Jurkat, Clone E6-1 (cell line): ENCODE data around the gene LRBA.

ENCODE experiments used
- DNase-seq: peaks from one replicate; pipeline ENCODE4 v3.0.0-alpha.2; 2011; ENCODE audit warnings: low read depth, low spot score
- H3K4me3 ChIP-seq: 2 replicates; pipeline ENCODE4 v1.5.1; 2011; ENCODE audit warnings: mild to moderate bottlenecking, low read length, control low read depth, moderate library complexity

LRBA gene

DNA sequence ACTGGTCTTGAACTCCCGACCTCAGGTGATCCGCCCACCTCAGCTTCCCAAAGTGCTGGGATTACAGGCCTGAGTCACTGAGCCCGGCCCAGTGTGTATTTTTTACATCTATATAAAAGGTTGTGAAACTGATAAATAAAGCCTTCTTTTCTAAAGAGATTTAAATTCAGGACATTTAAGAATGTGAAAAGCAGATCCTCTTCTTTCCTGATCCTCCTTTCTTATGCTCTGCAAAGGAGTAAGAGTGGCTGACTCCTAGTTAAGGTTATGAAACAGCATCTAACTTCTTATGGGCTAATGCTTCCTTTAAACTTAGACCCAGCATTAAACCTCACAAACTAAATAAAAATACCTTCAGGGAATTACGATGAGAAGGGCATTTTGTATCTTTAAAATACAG lies 630.8 kb downstream of the LRBA start:
- no peak for DNase-seq
- H3K4me3 ChIP-seq: no peak overlapping the region

- no peak overlapping the region for H3K4me3 ChIP-seq
- no peak for DNase-seq
Observed at GRCh38 chr4:150382028-150382427, 633.1 kb downstream of the LRBA start.

- H3K4me3 ChIP-seq: no peak overlapping the region
- no peak for DNase-seq
Observed at GRCh38 chr4:150381609-150382008, 633.5 kb downstream of the LRBA start.

DNA sequence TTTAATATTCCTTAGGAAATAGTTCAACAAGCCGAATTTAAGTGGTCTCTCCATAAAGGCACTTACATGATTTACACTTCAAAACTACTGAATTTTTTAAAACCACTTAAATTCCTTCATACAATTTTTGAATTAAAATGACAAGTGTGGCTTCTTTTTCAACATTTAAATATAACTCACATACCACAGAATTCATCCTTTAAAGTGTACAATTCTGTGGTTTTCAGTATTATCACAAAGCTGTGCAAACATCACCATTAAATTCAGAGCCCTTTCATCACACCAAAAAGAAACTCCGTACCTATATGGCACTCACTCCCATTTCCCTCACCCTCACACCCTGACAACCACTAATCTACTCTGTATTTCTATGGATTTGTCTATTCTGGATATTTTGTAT lies 634.0 kb downstream of the LRBA start:
- no peak overlapping the region for H3K4me3 ChIP-seq
- no peak for DNase-seq

DNA sequence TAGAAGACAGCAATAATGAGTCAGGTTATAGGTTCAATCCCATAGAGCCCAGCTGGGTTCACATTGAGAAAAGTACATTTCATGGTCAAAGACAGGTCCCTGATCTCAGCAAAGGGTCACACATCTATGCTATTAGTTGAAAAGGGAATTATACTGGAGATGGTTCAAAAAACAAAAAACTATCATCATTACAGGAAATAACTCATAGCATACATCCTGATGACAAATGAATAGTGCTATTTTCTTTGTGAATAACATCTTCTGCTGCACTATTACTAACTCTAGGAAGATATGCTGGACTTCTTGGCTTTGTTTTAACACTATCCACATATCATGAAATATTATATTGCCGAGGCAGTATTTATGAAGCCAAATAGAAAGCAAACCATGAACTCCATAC lies 635.6 kb downstream of the LRBA start:
- H3K4me3 ChIP-seq: no peak overlapping the region
- no peak for DNase-seq

- H3K4me3 ChIP-seq: no peak overlapping the region
- DNase-seq: no peak
Observed at GRCh38 chr4:150375025-150375424, 640.1 kb downstream of the LRBA start.

- no peak for DNase-seq
- H3K4me3 ChIP-seq: no peak overlapping the region
Observed at GRCh38 chr4:150371869-150372268, 643.2 kb downstream of the LRBA start.

DNA sequence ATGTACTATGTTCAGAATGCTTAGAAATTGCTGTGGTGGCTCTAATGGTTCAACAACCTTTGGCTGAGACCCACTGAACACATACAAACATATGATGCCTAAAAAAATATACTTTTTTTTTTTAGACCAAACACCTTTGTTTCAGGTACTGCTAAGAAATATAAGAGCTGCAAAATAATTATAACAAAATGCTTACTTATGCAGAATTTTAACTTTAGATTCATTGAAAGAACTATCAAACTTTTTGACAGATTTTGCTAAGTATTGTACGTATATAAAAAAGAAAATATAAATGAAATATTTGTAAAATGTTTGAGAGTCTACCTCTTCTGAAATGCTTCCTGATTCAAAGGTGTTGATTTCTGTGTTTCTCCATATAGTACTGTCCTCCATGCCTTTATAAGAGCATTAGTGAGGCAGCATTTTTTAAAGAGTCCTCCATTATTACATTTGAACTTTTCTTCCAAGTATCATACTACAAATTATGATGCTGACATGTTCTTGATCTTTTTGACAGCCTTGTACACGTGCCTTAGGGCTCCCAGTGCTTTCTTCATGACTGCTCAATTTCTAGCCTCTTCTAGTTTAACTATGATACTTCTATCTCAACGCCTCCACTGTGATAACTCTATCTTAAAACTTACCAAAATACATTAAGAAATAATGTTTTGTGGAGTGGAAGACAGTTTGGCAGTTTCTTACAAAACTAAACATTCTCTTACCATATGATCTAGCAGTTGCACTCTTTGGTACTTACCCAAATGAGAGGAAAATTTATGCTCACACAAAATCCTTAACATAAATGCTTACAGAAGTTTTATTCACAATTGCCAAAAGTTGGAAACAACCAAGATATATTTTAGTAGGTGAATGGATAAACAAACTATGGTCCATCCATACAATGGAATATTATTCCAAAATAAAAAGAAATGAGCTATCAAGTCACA lies 645.4 kb downstream of the LRBA start:
- DNase-seq: no peak

DNA sequence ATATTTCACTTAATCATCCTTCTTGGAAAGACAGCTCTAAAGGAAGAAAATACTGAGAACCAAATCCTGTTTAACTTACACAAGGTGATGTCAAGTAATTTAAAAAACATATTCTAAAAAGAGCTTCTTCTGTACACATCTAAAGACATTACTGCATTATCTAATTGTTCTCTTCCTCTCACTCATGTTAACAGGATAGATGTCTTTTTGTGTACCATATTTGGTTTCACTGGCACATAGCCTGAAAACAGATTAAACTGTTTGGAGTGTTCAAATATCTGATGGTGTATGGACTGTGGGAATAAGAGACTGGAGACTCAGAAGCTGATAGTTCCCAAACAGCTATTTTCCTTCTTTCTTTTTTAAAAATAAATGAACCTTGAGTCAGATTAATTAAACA lies 646.4 kb downstream of the LRBA start:
- H3K4me3 ChIP-seq: no peak overlapping the region
- no peak for DNase-seq

More for the DNA sequence above, 645.4 kb downstream of the LRBA start:
- no peak overlapping the region for H3K4me3 ChIP-seq

- no peak for DNase-seq
- H3K4me3 ChIP-seq: no peak overlapping the region
Observed at GRCh38 chr4:150367326-150367725, 647.8 kb downstream of the LRBA start.

DNA sequence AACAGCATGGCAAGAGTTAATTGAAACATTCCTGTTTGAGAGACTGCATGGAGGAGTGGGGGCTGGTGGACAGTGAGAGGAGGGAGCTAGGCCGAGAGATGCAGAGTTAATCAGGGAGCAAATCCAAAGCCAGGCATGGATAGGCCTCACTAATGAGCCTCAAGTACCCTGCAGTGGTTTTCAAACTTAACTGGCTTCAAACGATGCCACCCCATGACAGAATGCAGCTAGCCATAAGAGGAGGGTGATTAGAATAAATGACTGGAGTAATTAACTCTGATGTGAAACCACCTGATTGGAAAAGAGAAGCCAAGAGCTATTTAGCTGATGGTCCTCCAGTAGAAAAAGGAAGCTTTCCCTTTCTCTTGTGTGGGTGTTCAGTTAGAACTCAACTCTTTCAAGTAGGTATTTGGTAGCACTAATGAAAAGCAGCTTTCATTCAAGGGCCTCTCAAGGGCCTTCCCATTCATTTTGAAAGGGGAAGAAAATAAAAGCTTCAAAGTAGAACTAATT lies 648.5 kb downstream of the LRBA start:
- DNase-seq: no peak
- no peak overlapping the region for H3K4me3 ChIP-seq

DNA sequence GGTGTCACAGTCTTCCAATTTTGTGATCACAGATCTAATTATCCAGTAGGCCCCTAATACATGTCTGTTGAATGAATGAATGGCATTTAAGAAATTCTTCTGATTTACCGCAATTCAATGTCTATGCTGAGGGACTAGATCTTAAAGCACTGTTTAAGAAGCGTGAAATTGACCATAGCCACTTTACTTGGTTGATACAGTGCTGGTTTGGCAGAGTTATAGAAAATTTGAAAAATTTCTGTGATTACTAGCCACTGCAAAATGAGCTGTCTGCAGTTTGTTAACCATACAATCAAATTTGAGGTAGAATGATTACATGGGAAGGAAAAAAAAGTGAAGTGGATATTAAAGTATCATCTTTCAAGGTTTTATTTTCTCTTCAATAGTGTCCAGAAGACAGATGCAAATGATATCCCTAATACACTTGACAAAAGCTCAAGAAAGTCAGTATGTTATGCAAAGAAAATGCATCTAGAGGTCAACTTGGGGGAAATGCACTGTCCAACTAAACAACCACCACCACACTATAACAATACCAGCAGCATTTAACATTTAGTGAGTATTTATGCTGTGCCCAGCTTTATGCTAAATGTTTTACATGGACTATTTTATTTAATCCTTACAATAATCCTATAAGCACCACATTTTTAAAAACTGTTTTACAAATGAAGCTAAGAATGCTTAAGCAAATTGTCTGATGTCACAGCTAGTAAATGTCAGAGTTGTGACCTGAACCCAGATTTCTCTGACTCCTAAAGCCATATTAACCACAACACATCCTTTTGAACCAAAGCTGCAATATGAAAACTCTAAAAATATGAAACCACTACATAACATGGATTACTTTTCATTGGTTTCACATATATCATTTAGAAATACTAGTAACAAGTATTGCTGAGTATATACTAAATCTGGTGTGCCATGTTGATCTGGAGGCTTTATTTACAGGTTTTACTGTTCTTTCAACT lies 651.1 kb downstream of the LRBA start:
- no peak overlapping the region for H3K4me3 ChIP-seq
- no peak for DNase-seq

DNA sequence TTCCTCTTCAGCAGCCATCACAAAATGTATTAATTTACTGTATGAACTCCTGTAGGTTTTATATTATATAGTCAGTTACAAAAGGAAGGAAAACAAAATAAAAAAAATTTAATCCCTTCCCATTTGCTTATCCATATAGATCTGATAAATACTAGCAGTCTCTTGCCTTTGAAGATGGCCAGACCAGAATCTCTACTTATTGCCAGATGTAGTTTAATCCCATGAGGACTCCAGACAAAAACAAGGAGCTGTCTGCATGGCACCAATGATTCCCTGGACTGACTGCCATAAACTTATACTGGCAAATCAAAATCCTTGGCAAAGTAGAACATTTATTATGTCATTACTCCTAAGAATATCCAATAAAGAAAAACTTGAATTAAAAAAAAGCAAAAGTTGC lies 656.4 kb downstream of the LRBA start:
- H3K4me3 ChIP-seq: no peak overlapping the region
- DNase-seq: no peak

- DNase-seq: no peak
- H3K4me3 ChIP-seq: no peak overlapping the region
Observed at GRCh38 chr4:150357829-150358228, 657.3 kb downstream of the LRBA start.

DNA sequence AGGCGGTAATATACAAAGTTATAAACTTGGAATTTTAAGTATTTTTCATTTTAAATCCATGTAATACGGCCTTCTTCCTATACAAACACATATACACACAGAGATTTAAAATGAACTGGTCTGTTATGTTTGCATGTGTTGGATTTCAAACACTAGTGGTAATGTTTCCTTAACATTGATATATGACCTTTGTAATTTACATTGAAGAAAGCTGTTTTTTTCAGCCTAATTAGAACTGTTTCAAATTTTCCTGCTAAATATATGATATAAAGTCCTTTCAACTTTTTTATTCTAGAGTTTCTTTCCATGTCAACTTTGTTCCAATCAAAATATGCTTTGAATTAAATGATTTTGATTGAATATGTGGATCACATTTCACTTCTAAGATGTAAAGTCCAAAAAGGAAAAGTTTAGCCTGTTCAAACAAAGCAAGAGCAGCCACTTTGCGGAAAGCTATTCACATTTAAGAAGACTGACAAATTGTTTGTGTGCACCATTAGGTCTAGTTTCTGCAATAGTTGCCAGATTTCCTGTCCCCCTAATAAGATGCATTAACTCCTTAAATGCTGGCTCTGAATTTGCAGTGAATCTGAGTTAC lies 659.1 kb downstream of the LRBA start:
- DNase-seq: no peak
- no peak overlapping the region for H3K4me3 ChIP-seq

- no peak overlapping the region for H3K4me3 ChIP-seq
- no peak for DNase-seq
Observed at GRCh38 chr4:150355418-150355817, 659.7 kb downstream of the LRBA start.

- H3K4me3 ChIP-seq: no peak overlapping the region
- no peak for DNase-seq
Observed at GRCh38 chr4:150354214-150354796, 660.8 kb downstream of the LRBA start.

GRCh38 chr4:150348079-150348478 lies 667.0 kb downstream of the LRBA start:
- H3K4me3 ChIP-seq: no peak overlapping the region
- no peak for DNase-seq

- DNase-seq: no peak
- H3K4me3 ChIP-seq: no peak overlapping the region
Observed at GRCh38 chr4:150345207-150345744, 669.8 kb downstream of the LRBA start.
